Transverse colon (tissue), 3 donors: Measurements from ENCODE around the gene C1QL2.

Source experiments
- CTCF ChIP-seq, 5 experiments: fragments of 200-600 bp in 3 of 5; fragments of 450-650 bp in 2 of 5; sonication (generic) in 3 of 5; IDR thresholded peaks; 1 replicate in 2 of 5; 2 replicates in 3 of 5; pipeline ENCODE4 v1.5.1; 2016 to 2017; ENCODE audit warnings: antibody characterized with exemption in 5 of 5, inconsistent platforms in 3 of 5, mild to moderate bottlenecking in 2 of 5, moderate library complexity in 1 of 5
- POLR2A ChIP-seq: fragments of 450-650 bp; IDR thresholded peaks from one replicate; pipeline ENCODE4 v1.6.1; 2016; ENCODE audit warnings: antibody characterized with exemption, mild to moderate bottlenecking, moderate library complexity

GRCh38 chr2:119196301-119197125 lies 38.0 kb upstream of the C1QL2 start:
- TF ChIP-seq CTCF (IDR thresholded peaks at IDR 0.05): no peak
- TF ChIP-seq POLR2A: no peak
